H54 (cell line): ENCODE results near the gene LRCOL1.

Experiments
- DNase-seq: peaks from one replicate; pipeline ENCODE4 v3.0.0; 2011; ENCODE audit warnings: low spot score, mixed read lengths; ENCODE audit not compliant: insufficient read length
- FAIRE-seq: peaks from 3 replicates; lab custom pipeline; 2011; peaks lifted over from hg19 to GRCh38; lab: Jason Lieb, UNC
- POLR2A ChIP-seq: IDR thresholded peaks from 2 replicates; pipeline ENCODE4 v1.6.1; 2011; ENCODE audit warnings: low read depth, mild to moderate bottlenecking, low read length

The LRCOL1 gene

DNA sequence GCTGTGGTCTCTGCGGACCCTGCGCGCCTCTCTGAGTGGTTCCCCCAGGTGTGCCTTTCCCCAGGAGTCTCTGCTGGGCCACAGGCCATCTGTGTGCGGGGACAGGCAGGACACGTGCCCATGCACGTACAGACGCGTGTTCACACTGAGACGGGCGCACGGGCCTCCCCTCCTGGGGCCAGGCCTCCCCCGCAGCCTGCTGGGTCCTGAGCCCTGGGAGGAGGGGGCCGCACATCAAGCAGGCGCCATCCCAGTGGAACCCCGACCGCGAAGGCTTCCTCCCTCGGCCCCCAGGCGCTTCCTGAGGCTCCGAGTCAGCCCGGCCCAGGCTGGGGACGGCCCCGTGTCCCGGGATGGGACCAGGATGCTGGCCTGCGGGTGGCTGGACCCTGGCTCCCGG, 39.7 kb downstream of the LRCOL1 start:
- DNase-seq (no peak), FAIRE-seq (no peak)
- TF ChIP-seq POLR2A = no peak

GRCh38 chr12:132569856-132570480, 40.4 kb downstream of the LRCOL1 start:
- no peak for TF ChIP-seq POLR2A
- DNase-seq (no peak), FAIRE-seq (no peak)

DNA sequence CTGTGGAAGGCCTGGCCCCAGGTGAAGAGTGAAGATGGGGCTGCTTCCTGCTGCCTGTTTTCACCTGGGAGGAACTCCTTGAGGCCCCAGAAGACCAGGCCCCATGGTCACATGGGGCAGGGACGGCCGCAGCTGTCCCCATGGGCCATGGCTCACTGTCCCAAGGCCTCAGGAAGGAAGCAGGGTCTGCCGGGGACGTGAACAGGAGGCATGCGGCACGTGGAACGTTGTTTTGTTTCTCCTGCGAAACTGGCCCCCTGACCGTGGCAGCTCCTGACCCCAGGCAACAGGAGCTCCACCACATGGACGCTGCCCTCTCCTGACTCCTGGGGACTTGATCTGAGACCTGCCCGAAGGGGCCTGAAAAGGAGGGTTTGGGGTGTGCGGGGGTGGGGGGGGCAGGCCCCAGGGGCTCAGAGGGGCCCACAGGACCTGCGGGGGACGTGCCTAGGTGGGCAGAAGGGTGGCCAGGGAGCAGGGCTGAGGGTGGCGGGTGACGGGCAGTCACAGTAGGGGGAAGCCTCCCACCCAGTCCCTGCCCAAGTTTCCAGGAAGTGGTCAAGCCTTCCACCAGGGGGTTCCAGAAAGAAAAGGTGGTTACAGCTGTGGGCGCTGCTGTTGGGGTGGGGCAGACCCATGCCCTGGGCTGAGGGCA, 41.4 kb downstream of the LRCOL1 start:
- no peak for DNase-seq
- no peak for TF ChIP-seq POLR2A
- FAIRE-seq = no peak

- TF ChIP-seq POLR2A = no peak
- FAIRE-seq = no peak
- DNase-seq = no peak
These were observed 42.1 kb downstream of the LRCOL1 start for GRCh38 chr12:132568301-132568700.

GRCh38 chr12:132566516-132567131, 43.8 kb downstream of the LRCOL1 start:
- no peak for TF ChIP-seq POLR2A
- no peak for DNase-seq
- no peak for FAIRE-seq

DNA sequence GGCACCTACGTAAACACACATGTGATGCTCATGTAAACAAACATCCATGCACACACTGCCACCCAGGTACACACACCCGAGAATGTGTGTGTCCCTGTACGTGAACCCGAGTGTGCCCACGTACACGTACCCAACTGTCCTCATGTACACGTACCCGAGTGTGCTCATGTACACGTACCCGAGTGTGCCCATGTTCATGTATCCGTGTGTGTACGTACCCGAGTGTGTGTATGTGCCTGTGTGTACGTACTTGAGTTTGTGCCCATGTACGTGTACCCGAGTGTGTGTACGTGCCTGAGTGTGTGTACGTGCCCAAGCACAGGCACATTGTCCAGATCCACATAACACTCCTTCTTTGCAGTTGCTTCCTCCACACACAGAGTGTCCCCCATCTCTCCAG, 45.0 kb downstream of the LRCOL1 start:
- no peak for DNase-seq
- FAIRE-seq = no peak
- no peak for TF ChIP-seq POLR2A

- DNase-seq = no peak
- FAIRE-seq = no peak
- TF ChIP-seq POLR2A = no peak
These were observed 46.5 kb downstream of the LRCOL1 start for GRCh38 chr12:132563911-132564310.

GRCh38 chr12:132562489-132563021, 47.8 kb downstream of the LRCOL1 start:
- FAIRE-seq (no peak), DNase-seq (no peak)
- no peak for TF ChIP-seq POLR2A

GRCh38 chr12:132561427-132562156, 48.8 kb downstream of the LRCOL1 start:
- FAIRE-seq (no peak), DNase-seq (peak; percentile 71)
- TF ChIP-seq POLR2A = no peak

- peak; percentile 90 for DNase-seq
- TF ChIP-seq POLR2A = no peak
- FAIRE-seq = no peak
These were observed 49.6 kb downstream of the LRCOL1 start for GRCh38 chr12:132560614-132561426.

DNA sequence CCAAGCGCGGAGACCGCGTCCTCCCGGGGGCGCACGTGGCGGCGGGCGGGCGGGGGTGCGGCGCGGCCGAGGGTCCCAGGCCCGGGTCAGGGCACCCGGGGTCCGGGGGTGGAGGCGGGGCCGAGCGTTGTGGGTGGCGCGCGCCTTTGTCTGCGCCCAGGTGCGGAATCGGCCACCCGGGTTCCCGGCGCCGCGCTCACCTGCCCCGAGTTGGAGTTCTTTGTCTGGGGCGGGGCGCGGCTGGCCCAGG, 50.1 kb downstream of the LRCOL1 start:
- TF ChIP-seq POLR2A = no peak
- no peak for FAIRE-seq
- DNase-seq = no peak

DNA sequence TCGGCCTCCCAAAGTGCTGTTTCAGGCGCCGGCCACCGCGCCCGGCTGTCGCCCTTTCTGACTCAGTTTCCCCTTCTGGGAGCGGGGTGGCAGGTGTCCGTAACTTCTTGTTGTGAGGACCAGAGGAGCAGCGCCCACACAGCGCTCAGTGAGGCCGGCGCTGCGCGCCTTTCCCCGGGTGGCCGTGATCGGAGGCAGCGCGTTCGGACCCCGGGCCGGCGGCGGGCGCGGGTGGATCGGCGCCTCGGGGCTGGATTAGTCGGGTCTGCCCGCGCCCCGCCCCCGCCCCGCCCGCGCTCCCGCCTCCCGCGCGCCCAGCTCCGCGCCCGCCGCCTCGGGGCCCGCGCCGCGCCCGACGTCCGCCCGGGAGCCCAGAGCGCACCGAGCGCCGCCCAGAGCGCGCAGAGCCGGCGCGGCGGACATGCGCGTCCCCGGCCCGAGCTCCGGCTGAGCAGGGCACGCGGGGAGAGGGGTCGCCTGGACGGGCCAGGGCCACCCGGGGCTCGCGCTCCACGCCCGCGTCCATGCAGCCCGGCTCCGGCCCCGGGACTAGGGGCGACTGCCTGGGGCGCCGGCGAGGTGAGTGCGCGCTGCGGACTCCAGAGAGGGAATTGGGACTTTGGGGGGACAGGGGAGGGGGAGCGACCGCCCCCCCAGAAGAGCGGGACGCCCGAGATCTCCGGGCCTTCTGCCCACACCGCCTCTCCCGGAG, 50.6 kb downstream of the LRCOL1 start:
- no peak for FAIRE-seq
- TF ChIP-seq POLR2A = peak; percentile 39; the same call in 1 of the 2 replicates
- DNase-seq = peak; percentile 88
